WTC11 (cell line): Measurements from ENCODE around the gene TOMM40L.

ENCODE experiments used
- ATF1 ChIP-seq: sonication (generic); formaldehyde crosslinking; IDR thresholded peaks from 2 replicates; pipeline ENCODE4 v1.8.1; 2023; ENCODE audit warnings: mild to moderate bottlenecking, moderate library complexity, missing genetic modification reagents
- ELF4 ChIP-seq: sonication (generic); formaldehyde crosslinking; IDR thresholded peaks from 2 replicates; pipeline ENCODE4 v1.8.1; 2022; ENCODE audit warnings: low read depth, mild to moderate bottlenecking, moderate library complexity, missing genetic modification reagents
- JUN ChIP-seq: sonication (generic); formaldehyde crosslinking; IDR thresholded peaks from 2 replicates; pipeline ENCODE4 v1.8.0; 2023; ENCODE audit warnings: mild to moderate bottlenecking, missing genetic modification reagents
- SOX15 ChIP-seq: fragments of 250-450 bp; sonication (Bioruptor Pico); IDR thresholded peaks from 2 replicates; pipeline ENCODE4 v1.9.0; 2021; ENCODE audit warnings: mild to moderate bottlenecking
- TF ChIP-seq, protein P1 (sequence below): sonication (generic); formaldehyde crosslinking; IDR thresholded peaks from 2 replicates; pipeline ENCODE4 v1.8.0; 2023; ENCODE audit warnings: missing genetic modification reagents, mild to moderate bottlenecking, borderline replicate concordance
- TF ChIP-seq, protein P2 (sequence below): fragments of 200-600 bp; IDR thresholded peaks from 2 replicates; pipeline ENCODE4 v1.8.0; 2022; ENCODE audit warnings: antibody characterized with exemption
- TF ChIP-seq, protein P3 (sequence below): sonication (generic); formaldehyde crosslinking; IDR thresholded peaks from 2 replicates; pipeline ENCODE4 v1.8.0; 2022; ENCODE audit warnings: mild to moderate bottlenecking, missing genetic modification reagents
- TF ChIP-seq, protein P4 (sequence below): sonication (generic); formaldehyde crosslinking; IDR thresholded peaks from 2 replicates; pipeline ENCODE4 v1.8.0; 2022; ENCODE audit warnings: mild to moderate bottlenecking, missing genetic modification reagents
- TF ChIP-seq, protein P5 (sequence below): sonication (generic); formaldehyde crosslinking; IDR thresholded peaks from 2 replicates; pipeline ENCODE4 v1.8.0; 2022; ENCODE audit warnings: missing genetic modification reagents
- TF ChIP-seq, protein P6 (sequence below): sonication (generic); formaldehyde crosslinking; IDR thresholded peaks from 2 replicates; pipeline ENCODE4 v1.8.1; 2023; ENCODE audit warnings: mild to moderate bottlenecking, missing genetic modification reagents, moderate library complexity

DNA sequence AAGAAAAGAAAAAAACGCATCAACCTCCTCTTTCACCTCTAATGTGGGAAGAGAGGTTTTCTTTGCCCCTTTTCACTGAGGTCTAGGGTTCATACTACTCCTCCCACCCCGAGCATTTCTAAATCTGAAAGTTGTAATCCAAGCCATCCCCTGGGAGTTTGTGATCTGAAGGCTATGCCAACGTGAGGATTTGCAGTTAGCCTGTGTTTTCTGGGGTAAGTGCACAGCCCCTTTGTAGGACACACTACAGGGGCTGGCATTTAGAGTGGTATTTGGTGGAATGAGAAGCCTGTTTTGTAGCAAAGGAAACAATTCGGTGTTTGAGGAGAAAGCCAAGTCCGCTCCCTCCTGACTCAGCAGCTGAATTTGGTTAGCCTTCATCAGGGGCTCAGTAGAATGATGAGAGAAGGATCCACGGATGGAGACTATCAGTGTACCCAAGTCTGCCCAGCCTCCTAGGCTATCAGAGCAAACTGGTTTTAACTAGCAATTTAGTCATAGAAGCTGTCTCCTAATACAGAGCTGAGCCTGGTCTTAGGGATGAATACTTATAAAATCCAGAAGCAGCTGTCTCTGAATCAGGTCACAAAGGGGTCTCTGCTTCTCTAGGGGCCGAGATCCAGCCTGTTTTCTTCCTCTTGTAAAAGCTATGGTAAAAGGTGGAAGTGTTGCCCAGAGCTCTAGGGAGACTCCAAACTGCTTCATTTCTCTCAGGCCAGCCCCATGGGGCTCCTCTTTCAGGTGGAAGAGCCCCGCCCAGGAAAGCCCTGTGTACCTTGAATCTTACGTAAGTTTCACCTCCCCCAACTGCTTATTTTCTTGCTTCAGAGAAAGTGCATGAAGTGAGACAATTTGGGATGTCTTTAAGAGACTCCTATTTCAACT lies 34.8 kb downstream of the TOMM40L start:
- TF ChIP-seq, protein P1, sequence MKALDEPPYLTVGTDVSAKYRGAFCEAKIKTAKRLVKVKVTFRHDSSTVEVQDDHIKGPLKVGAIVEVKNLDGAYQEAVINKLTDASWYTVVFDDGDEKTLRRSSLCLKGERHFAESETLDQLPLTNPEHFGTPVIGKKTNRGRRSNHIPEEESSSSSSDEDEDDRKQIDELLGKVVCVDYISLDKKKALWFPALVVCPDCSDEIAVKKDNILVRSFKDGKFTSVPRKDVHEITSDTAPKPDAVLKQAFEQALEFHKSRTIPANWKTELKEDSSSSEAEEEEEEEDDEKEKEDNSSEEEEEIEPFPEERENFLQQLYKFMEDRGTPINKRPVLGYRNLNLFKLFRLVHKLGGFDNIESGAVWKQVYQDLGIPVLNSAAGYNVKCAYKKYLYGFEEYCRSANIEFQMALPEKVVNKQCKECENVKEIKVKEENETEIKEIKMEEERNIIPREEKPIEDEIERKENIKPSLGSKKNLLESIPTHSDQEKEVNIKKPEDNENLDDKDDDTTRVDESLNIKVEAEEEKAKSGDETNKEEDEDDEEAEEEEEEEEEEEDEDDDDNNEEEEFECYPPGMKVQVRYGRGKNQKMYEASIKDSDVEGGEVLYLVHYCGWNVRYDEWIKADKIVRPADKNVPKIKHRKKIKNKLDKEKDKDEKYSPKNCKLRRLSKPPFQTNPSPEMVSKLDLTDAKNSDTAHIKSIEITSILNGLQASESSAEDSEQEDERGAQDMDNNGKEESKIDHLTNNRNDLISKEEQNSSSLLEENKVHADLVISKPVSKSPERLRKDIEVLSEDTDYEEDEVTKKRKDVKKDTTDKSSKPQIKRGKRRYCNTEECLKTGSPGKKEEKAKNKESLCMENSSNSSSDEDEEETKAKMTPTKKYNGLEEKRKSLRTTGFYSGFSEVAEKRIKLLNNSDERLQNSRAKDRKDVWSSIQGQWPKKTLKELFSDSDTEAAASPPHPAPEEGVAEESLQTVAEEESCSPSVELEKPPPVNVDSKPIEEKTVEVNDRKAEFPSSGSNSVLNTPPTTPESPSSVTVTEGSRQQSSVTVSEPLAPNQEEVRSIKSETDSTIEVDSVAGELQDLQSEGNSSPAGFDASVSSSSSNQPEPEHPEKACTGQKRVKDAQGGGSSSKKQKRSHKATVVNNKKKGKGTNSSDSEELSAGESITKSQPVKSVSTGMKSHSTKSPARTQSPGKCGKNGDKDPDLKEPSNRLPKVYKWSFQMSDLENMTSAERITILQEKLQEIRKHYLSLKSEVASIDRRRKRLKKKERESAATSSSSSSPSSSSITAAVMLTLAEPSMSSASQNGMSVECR (CRISPR knock-in tag), result no peak
- TF ChIP-seq, protein P2, sequence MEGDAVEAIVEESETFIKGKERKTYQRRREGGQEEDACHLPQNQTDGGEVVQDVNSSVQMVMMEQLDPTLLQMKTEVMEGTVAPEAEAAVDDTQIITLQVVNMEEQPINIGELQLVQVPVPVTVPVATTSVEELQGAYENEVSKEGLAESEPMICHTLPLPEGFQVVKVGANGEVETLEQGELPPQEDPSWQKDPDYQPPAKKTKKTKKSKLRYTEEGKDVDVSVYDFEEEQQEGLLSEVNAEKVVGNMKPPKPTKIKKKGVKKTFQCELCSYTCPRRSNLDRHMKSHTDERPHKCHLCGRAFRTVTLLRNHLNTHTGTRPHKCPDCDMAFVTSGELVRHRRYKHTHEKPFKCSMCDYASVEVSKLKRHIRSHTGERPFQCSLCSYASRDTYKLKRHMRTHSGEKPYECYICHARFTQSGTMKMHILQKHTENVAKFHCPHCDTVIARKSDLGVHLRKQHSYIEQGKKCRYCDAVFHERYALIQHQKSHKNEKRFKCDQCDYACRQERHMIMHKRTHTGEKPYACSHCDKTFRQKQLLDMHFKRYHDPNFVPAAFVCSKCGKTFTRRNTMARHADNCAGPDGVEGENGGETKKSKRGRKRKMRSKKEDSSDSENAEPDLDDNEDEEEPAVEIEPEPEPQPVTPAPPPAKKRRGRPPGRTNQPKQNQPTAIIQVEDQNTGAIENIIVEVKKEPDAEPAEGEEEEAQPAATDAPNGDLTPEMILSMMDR, result no peak
- TF ChIP-seq, protein P3, sequence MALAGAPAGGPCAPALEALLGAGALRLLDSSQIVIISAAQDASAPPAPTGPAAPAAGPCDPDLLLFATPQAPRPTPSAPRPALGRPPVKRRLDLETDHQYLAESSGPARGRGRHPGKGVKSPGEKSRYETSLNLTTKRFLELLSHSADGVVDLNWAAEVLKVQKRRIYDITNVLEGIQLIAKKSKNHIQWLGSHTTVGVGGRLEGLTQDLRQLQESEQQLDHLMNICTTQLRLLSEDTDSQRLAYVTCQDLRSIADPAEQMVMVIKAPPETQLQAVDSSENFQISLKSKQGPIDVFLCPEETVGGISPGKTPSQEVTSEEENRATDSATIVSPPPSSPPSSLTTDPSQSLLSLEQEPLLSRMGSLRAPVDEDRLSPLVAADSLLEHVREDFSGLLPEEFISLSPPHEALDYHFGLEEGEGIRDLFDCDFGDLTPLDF (CRISPR knock-in tag), result no peak
- no peak for TF ChIP-seq ELF4 (CRISPR knock-in tag)
- TF ChIP-seq JUN (CRISPR knock-in tag), result no peak
- TF ChIP-seq, protein P4, sequence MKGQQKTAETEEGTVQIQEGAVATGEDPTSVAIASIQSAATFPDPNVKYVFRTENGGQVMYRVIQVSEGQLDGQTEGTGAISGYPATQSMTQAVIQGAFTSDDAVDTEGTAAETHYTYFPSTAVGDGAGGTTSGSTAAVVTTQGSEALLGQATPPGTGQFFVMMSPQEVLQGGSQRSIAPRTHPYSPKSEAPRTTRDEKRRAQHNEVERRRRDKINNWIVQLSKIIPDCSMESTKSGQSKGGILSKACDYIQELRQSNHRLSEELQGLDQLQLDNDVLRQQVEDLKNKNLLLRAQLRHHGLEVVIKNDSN (CRISPR knock-in tag), result no peak
- TF ChIP-seq, protein P5, sequence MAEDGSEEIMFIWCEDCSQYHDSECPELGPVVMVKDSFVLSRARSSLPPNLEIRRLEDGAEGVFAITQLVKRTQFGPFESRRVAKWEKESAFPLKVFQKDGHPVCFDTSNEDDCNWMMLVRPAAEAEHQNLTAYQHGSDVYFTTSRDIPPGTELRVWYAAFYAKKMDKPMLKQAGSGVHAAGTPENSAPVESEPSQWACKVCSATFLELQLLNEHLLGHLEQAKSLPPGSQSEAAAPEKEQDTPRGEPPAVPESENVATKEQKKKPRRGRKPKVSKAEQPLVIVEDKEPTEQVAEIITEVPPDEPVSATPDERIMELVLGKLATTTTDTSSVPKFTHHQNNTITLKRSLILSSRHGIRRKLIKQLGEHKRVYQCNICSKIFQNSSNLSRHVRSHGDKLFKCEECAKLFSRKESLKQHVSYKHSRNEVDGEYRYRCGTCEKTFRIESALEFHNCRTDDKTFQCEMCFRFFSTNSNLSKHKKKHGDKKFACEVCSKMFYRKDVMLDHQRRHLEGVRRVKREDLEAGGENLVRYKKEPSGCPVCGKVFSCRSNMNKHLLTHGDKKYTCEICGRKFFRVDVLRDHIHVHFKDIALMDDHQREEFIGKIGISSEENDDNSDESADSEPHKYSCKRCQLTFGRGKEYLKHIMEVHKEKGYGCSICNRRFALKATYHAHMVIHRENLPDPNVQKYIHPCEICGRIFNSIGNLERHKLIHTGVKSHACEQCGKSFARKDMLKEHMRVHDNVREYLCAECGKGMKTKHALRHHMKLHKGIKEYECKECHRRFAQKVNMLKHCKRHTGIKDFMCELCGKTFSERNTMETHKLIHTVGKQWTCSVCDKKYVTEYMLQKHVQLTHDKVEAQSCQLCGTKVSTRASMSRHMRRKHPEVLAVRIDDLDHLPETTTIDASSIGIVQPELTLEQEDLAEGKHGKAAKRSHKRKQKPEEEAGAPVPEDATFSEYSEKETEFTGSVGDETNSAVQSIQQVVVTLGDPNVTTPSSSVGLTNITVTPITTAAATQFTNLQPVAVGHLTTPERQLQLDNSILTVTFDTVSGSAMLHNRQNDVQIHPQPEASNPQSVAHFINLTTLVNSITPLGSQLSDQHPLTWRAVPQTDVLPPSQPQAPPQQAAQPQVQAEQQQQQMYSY, result no peak
- TF ChIP-seq SOX15 (CRISPR knock-in tag), result no peak
- no peak for TF ChIP-seq ATF1 (CRISPR knock-in tag)
- TF ChIP-seq, protein P6, sequence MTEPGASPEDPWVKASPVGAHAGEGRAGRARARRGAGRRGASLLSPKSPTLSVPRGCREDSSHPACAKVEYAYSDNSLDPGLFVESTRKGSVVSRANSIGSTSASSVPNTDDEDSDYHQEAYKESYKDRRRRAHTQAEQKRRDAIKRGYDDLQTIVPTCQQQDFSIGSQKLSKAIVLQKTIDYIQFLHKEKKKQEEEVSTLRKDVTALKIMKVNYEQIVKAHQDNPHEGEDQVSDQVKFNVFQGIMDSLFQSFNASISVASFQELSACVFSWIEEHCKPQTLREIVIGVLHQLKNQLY (CRISPR knock-in tag), result no peak
